NT2/D1 (cell line): ENCODE measurements around the gene ZNF202.
"Not testable (repeated sequence)": the region's sequence is repeated elsewhere in the genome, so short reads cannot be mapped to it uniquely, and the experiment has no call there.

Experiments used
- SUZ12 ChIP-seq: IDR thresholded peaks from 2 replicates; pipeline ENCODE4 v1.6.1; 2011; ENCODE audit not compliant: insufficient read length, insufficient read depth; ENCODE audit errors: extremely low read depth
- YY1 ChIP-seq: IDR thresholded peaks from 2 replicates; pipeline ENCODE4 v1.6.1; 2011; ENCODE audit not compliant: insufficient read length, insufficient read depth
- ZNF274 ChIP-seq: IDR thresholded peaks from 2 replicates; pipeline ENCODE4 v1.6.1; 2011; ENCODE audit warnings: mild to moderate bottlenecking, low read depth, low read length

- not testable (repeated sequence) for TF ChIP-seq ZNF274, SUZ12, YY1
These were observed 6.9 kb upstream of the ZNF202 start for GRCh38 chr11:123748349-123748748.
